Measurements from ENCODE around the gene RNF215. TPM values are rescaled to one million over a fixed set of nuclear protein-coding genes. Genes with fewer than 3 reads are reported as not detected.

RNF215 gene
- total and polyA plus RNA-seq, 3 donors from 2014 or later = 18.2 to 24.6 (median 20.9) TPM

- Histone ChIP-seq H3K36me3 (ENCODE audit: low read depth, missing control alignments) (no peaks in the 10 kb centered on the region), H3K4me1 (no peaks in the 10 kb centered on the region), H3K4me3 (no peak overlapping the region), H3K9me3 (no peaks in the 10 kb centered on the region), H3K27me3 (no peaks in the 10 kb centered on the region), H3K27ac (no peak overlapping the region)
- no peak for DNase-seq
- TF ChIP-seq POLR2A (IDR thresholded peaks at IDR 0.05) (no peak), CTCF (IDR thresholded peaks at IDR 0.05) (no peak)
- WGBS, 2 donors = 89 to 100% methylated on average over 1 of the region's 1 CpG
- intact Hi-C loops (cut with DNase I; ENCODE audit: low total_unique reads) = no loop called here
Observed at GRCh38 chr22:30433773-30434172, 46.6 kb upstream of the RNF215 start.

- intact Hi-C loops (cut with DNase I; ENCODE audit: low total_unique reads) = no loop called here
- no peaks in the 10 kb centered on the region for H3K9me3 ChIP-seq
- H3K27ac ChIP-seq = no peak overlapping the region
- TF ChIP-seq POLR2A (IDR thresholded peaks at IDR 0.05) (no peak), CTCF (IDR thresholded peaks at IDR 0.05) (no peak)
- no peaks in the 10 kb centered on the region for H3K4me1 ChIP-seq
- no peak overlapping the region for H3K4me3 ChIP-seq
- DNase-seq = no peak
- WGBS, 2 donors = 91 to 93% methylated on average over 3 of the region's 3 CpGs
- H3K27me3 ChIP-seq = no peaks in the 10 kb centered on the region
- H3K36me3 ChIP-seq (ENCODE audit: low read depth, missing control alignments) = no peaks in the 10 kb centered on the region
Observed at GRCh38 chr22:30433227-30433626, 46.0 kb upstream of the RNF215 start.

GRCh38 chr22:30432520-30432919, 45.3 kb upstream of the RNF215 start:
- intact Hi-C loops (cut with DNase I; ENCODE audit: low total_unique reads) = no loop called here
- 77 to 80% methylated on average over 2 of the region's 2 CpGs for WGBS, 2 donors
- Histone ChIP-seq H3K27me3 (no peaks in the 10 kb centered on the region), H3K27ac (no peak overlapping the region), H3K9me3 (no peaks in the 10 kb centered on the region), H3K4me1 (no peaks in the 10 kb centered on the region), H3K4me3 (no peak overlapping the region), H3K36me3 (ENCODE audit: low read depth, missing control alignments) (no peaks in the 10 kb centered on the region)
- no peak for DNase-seq
- no peak for TF ChIP-seq POLR2A (IDR thresholded peaks at IDR 0.05)
- no peak for TF ChIP-seq CTCF (IDR thresholded peaks at IDR 0.05)

GRCh38 chr22:30432096-30432495, 44.9 kb upstream of the RNF215 start:
- Histone ChIP-seq H3K36me3 (ENCODE audit: low read depth, missing control alignments) (no peaks in the 10 kb centered on the region), H3K27me3 (no peaks in the 10 kb centered on the region), H3K9me3 (no peaks in the 10 kb centered on the region), H3K27ac (no peak overlapping the region), H3K4me3 (no peak overlapping the region), H3K4me1 (no peaks in the 10 kb centered on the region)
- DNase-seq = no peak
- TF ChIP-seq CTCF (IDR thresholded peaks at IDR 0.05) = no peak
- no peak for TF ChIP-seq POLR2A (IDR thresholded peaks at IDR 0.05)
- WGBS, 2 donors = 88 to 90% methylated on average over 4 of the region's 4 CpGs
- intact Hi-C loops (cut with DNase I; ENCODE audit: low total_unique reads) = no loop called here

GRCh38 chr22:30430933-30431332, 43.7 kb upstream of the RNF215 start:
- H3K9me3 ChIP-seq = no peaks in the 10 kb centered on the region
- 72 to 88% methylated on average over 2 to 4 of the region's 4 CpGs for WGBS, 2 donors
- H3K27me3 ChIP-seq = no peaks in the 10 kb centered on the region
- no peaks in the 10 kb centered on the region for H3K36me3 ChIP-seq (ENCODE audit: low read depth, missing control alignments)
- TF ChIP-seq CTCF (IDR thresholded peaks at IDR 0.05) (no peak), POLR2A (IDR thresholded peaks at IDR 0.05) (no peak)
- H3K4me1 ChIP-seq = peaks cover 9% of the 10 kb centered on the region
- intact Hi-C loops (cut with DNase I; ENCODE audit: low total_unique reads) = no loop called here
- DNase-seq = no peak
- no peak overlapping the region for H3K27ac ChIP-seq
- H3K4me3 ChIP-seq = no peak overlapping the region
